ENCODE data around the gene CDH23.

CDH23 gene

DNA sequence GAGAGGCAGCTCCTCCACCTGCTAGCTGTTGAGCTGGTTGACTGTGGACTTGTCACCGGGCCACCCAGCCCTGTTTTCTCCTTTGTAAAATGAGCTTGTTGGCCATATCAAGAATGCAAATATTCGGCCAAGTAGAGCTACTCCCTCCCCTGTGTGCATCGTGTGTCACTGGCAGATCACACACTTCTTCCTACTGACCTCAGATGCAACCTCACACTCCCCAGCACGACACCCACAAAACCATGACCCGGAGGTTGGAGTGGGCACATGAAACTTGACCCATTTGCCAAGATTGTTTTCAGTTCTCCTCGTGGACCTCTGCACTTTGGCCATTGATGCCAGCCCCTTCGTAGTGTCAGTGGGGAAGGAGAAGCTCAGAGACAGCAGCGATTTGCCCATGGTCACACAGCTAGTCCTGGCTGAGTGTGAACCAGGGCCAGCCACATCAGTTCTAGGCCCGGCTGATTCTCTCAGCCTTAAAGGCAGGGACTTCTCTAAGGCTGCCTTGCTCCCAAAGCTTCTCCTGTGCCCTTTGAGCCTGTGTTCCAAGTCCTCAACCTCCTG is 101.1 kb downstream of the CDH23 start:
- peaks cover 5% of the 10 kb centered on the region for H3K4me1 ChIP-seq (ENCODE audit: control insufficient read depth, low read length)
- H3K79me2 ChIP-seq (ENCODE audit: control insufficient read depth, low read length): no peaks in the 10 kb centered on the region
- H3K4me2 ChIP-seq (ENCODE audit: low read length): no peak overlapping the region
- no peaks in the 10 kb centered on the region for H3K36me3 ChIP-seq (ENCODE audit: control insufficient read depth, low read length)
- no peak overlapping the region for H3K27ac ChIP-seq (ENCODE audit: low read depth, low read length)
- no peaks in the 10 kb centered on the region for H3F3A ChIP-seq (ENCODE audit: control insufficient read depth, insufficient read depth)
- no peaks in the 10 kb centered on the region for H3K9me2 ChIP-seq (replicated peaks; ENCODE audit: control insufficient read depth, low read length)
- H3K27me3 ChIP-seq (ENCODE audit: control insufficient read depth, low read length): peaks cover 10% of the 10 kb centered on the region
- TF ChIP-seq CTCF (IDR thresholded peaks at IDR 0.05; ENCODE audit: low read depth, low read length, poor library complexity, severe bottlenecking) (no peak), EZH2phosphoT487 (IDR thresholded peaks at IDR 0.05; ENCODE audit: borderline replicate concordance, low read length) (no peak)
- H4K20me1 ChIP-seq (ENCODE audit: control insufficient read depth, insufficient read depth, low read depth, low read length): no peaks in the 10 kb centered on the region
- H3K4me3 ChIP-seq (ENCODE audit: low read length): no peak overlapping the region
- no peaks in the 10 kb centered on the region for H3K9me3 ChIP-seq (ENCODE audit: control insufficient read depth, insufficient read depth, low read length)

DNA sequence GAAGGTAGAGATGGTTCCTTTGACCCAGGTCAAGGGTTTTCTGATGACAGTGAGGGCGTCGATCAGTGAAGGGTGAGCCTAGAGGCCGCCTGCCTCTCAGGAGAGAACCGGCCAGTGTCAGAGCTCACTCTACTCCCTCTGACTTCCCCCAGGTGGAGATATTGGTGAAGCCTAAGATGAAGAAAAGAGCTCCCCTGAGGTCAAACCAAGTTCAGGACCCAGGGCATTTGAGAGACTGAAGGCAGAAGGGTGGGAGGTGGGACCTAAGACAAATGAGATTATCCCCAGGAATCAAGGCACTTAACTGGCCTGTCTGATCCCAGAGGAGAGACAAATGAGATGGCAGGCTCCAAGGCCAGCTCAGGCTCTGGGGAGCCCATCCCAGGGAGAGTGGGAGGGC is 104.7 kb downstream of the CDH23 start:
- no peak for TF ChIP-seq CTCF (IDR thresholded peaks at IDR 0.05; ENCODE audit: low read depth, low read length, poor library complexity, severe bottlenecking)
- TF ChIP-seq EZH2phosphoT487 (IDR thresholded peaks at IDR 0.05; ENCODE audit: borderline replicate concordance, low read length): no peak
- Histone ChIP-seq H3K79me2 (ENCODE audit: control insufficient read depth, low read length) (no peaks in the 10 kb centered on the region), H4K20me1 (ENCODE audit: control insufficient read depth, insufficient read depth, low read depth, low read length) (no peaks in the 10 kb centered on the region), H3F3A (ENCODE audit: control insufficient read depth, insufficient read depth) (no peaks in the 10 kb centered on the region), H3K4me2 (ENCODE audit: low read length) (no peak overlapping the region), H3K4me3 (ENCODE audit: low read length) (no peak overlapping the region), H3K36me3 (ENCODE audit: control insufficient read depth, low read length) (no peaks in the 10 kb centered on the region), H3K4me1 (ENCODE audit: control insufficient read depth, low read length) (no peaks in the 10 kb centered on the region), H3K9me2 (replicated peaks; ENCODE audit: control insufficient read depth, low read length) (no peaks in the 10 kb centered on the region), H3K27ac (ENCODE audit: low read depth, low read length) (no peak overlapping the region), H3K27me3 (ENCODE audit: control insufficient read depth, low read length) (peaks cover 3% of the 10 kb centered on the region), H3K9me3 (ENCODE audit: control insufficient read depth, insufficient read depth, low read length) (no peaks in the 10 kb centered on the region)

DNA sequence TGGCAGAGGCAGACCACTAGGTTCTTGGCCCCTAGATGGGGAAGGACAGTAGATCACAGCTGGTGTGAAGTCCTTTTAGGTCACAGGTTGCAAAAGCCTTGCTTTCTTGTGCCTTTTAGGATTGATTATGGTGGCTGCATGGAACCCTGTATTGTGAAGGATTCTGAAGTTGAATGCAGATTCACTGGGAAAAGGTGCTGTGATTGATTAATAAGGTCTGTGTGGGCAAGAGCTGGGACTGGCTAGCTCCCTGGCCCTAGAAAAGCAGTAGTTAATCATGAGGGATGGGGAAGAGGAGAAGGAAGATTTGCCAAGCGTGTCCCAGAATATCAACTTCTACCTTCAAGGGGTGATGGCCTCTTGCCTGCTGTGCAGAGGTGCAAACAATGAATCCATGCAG is 105.5 kb downstream of the CDH23 start:
- Histone ChIP-seq H3K4me3 (ENCODE audit: low read length) (no peak overlapping the region), H3K4me1 (ENCODE audit: control insufficient read depth, low read length) (no peaks in the 10 kb centered on the region), H3K9me2 (replicated peaks; ENCODE audit: control insufficient read depth, low read length) (no peaks in the 10 kb centered on the region), H3K79me2 (ENCODE audit: control insufficient read depth, low read length) (no peaks in the 10 kb centered on the region), H3K27ac (ENCODE audit: low read depth, low read length) (no peak overlapping the region), H3K27me3 (ENCODE audit: control insufficient read depth, low read length) (peaks cover 3% of the 10 kb centered on the region), H3K36me3 (ENCODE audit: control insufficient read depth, low read length) (no peaks in the 10 kb centered on the region), H3K9me3 (ENCODE audit: control insufficient read depth, insufficient read depth, low read length) (no peaks in the 10 kb centered on the region), H3F3A (ENCODE audit: control insufficient read depth, insufficient read depth) (no peaks in the 10 kb centered on the region), H3K4me2 (ENCODE audit: low read length) (no peak overlapping the region), H4K20me1 (ENCODE audit: control insufficient read depth, insufficient read depth, low read depth, low read length) (no peaks in the 10 kb centered on the region)
- no peak for TF ChIP-seq CTCF (IDR thresholded peaks at IDR 0.05; ENCODE audit: low read depth, low read length, poor library complexity, severe bottlenecking)
- no peak for TF ChIP-seq EZH2phosphoT487 (IDR thresholded peaks at IDR 0.05; ENCODE audit: borderline replicate concordance, low read length)
